NOMO-1 treated with dmso at 0.1 percent for 144 hours (cell line): ENCODE results near the gene ACOXL.
A peak's percentile ranks its signal among the peaks of the same experiment; 100 is the strongest.

Source experiments
- DNase-seq: peaks from one replicate; lab custom pipeline; 2025; ENCODE audit not compliant: unreplicated experiment; lab: John Stamatoyannopoulos, UW

Gene ACOXL

GRCh38 chr2:110904779-110905148, 172.4 kb downstream of the ACOXL start:
- no peak for DNase-seq

- DNase-seq: no peak
Observed at GRCh38 chr2:110905217-110905616, 172.8 kb downstream of the ACOXL start.

GRCh38 chr2:110906613-110907298, 174.4 kb downstream of the ACOXL start:
- DNase-seq: no peak

GRCh38 chr2:110909501-110909900, 177.1 kb downstream of the ACOXL start:
- no peak for DNase-seq

- DNase-seq: no peak
Observed at GRCh38 chr2:110910423-110910822, 178.1 kb downstream of the ACOXL start.

GRCh38 chr2:110919738-110920137, 187.4 kb downstream of the ACOXL start:
- no peak for DNase-seq

- no peak for DNase-seq
Observed at GRCh38 chr2:110925479-110925878, 193.1 kb downstream of the ACOXL start.

- DNase-seq: no peak
Observed at GRCh38 chr2:110927526-110927925, 195.2 kb downstream of the ACOXL start.

GRCh38 chr2:110929528-110929927, 197.2 kb downstream of the ACOXL start:
- no peak for DNase-seq

GRCh38 chr2:110931648-110932047, 199.3 kb downstream of the ACOXL start:
- no peak for DNase-seq

GRCh38 chr2:110933420-110933819, 201.0 kb downstream of the ACOXL start:
- no peak for DNase-seq

GRCh38 chr2:110934948-110935347, 202.6 kb downstream of the ACOXL start:
- no peak for DNase-seq

- no peak for DNase-seq
Observed at GRCh38 chr2:110940376-110940910, 208.1 kb downstream of the ACOXL start.

GRCh38 chr2:110941226-110941625, 208.9 kb downstream of the ACOXL start:
- DNase-seq: no peak

GRCh38 chr2:110943070-110943634, 210.8 kb downstream of the ACOXL start:
- no peak for DNase-seq

- DNase-seq: peak; percentile 68
Observed at GRCh38 chr2:110946902-110947301, 214.5 kb downstream of the ACOXL start.

GRCh38 chr2:110948027-110948674, 215.8 kb downstream of the ACOXL start:
- DNase-seq: no peak

- no peak for DNase-seq
Observed at GRCh38 chr2:110950281-110950680, 217.9 kb downstream of the ACOXL start.

GRCh38 chr2:110955045-110955444, 222.7 kb downstream of the ACOXL start:
- no peak for DNase-seq

- no peak for DNase-seq
Observed at GRCh38 chr2:110955556-110955955, 223.2 kb downstream of the ACOXL start.

- DNase-seq: no peak
Observed at GRCh38 chr2:110957293-110957692, 224.9 kb downstream of the ACOXL start.
